Body of pancreas (tissue), 4 donors: Measurements from ENCODE around the gene DEK. TPM values are rescaled to one million over a fixed set of nuclear protein-coding genes. Genes with fewer than 3 reads are reported as not detected.
"Not testable (repeated sequence)": the region's sequence is repeated elsewhere in the genome, so short reads cannot be mapped to it uniquely, and the experiment has no call there.

ENCODE experiments used
- ATAC-seq: fragments of 150-250 bp; one replicate; pipeline ENCODE4 v1.9.1; 2016
- DNase-seq, 4 donors: peaks; one replicate each; pipeline ENCODE4 v3.0.0-alpha.2; 2019
- H3K27ac ChIP-seq, 4 donors: fragments of 200-600 bp; sonication (generic); 1 replicate in 3 of 4; 2 replicates in 1 of 4; pipeline versions ENCODE4 v1.5.1 to v1.6.1; 2016 to 2019; ENCODE audit warnings: mild to moderate bottlenecking in 1 of 4, mixed read lengths in 1 of 4, moderate library complexity in 1 of 4
- H3K27me3 ChIP-seq, 2 donors: fragments of 200-600 bp; sonication (generic); one replicate each; pipeline ENCODE4 v1.6.0; 2016; ENCODE audit warnings: mild to moderate bottlenecking in 1 of 2
- H3K36me3 ChIP-seq, 2 donors: fragments of 200-600 bp; sonication (generic); replicated peaks in 1 of 2; 2 replicates each; pipeline ENCODE4 v1.5.1; 2016; ENCODE audit warnings: low read depth in 2 of 2; ENCODE audit not compliant: insufficient read depth in 1 of 2
- H3K4me1 ChIP-seq: fragments of 200-600 bp; sonication (generic); one replicate; pipeline ENCODE4 v1.6.0; 2016
- H3K4me3 ChIP-seq, 2 donors: fragments of 200-600 bp; sonication (generic); 1 replicate in 1 of 2; 2 replicates in 1 of 2; pipeline ENCODE4 v1.5.1; 2016 to 2019
- H3K9me3 ChIP-seq, 3 donors: fragments of 200-600 bp; sonication (generic); 1 replicate in 2 of 3; 2 replicates in 1 of 3; pipeline ENCODE4 v1.5.1; 2016
- CTCF ChIP-seq, 7 experiments: fragments of 450-650 bp in 4 of 7; fragments of 200-600 bp in 3 of 7; sonication (generic) in 3 of 7; IDR thresholded peaks; one replicate each; pipeline ENCODE4 v1.5.1; 2016 to 2019; ENCODE audit warnings: antibody characterized with exemption in 7 of 7
- POLR2A ChIP-seq, 3 donors: fragments of 450-650 bp; IDR thresholded peaks; one replicate each; pipeline ENCODE4 v1.6.1; 2016; ENCODE audit warnings: antibody characterized with exemption in 3 of 3, mild to moderate bottlenecking in 2 of 3
- WGBS, 2 donors: methylation state at CpG; one replicate each; pipeline ENCODE4 v1.1.5; 2017; 5-methylcytosine and 5-hydroxymethylcytosine counted together
- intact Hi-C: fragments of 100-400 bp; cut with DNase I; formaldehyde crosslinking; loops from one replicate; pipeline ENCODE4 v1.15.1; 2023
- total RNA-seq, 2 donors: library from RNA; depleted of rRNA; stranded (reverse); fragments of >200 nt; gene quantifications; one replicate each; pipeline ENCODE4 v1.1.0, GENCODE V29; 2016

Gene DEK
- total RNA-seq, 2 donors from 2014 or later = 67.2 to 72.9 TPM

- intact Hi-C loops = no loop called here
- Histone ChIP-seq H3K27me3 (no peaks in the 10 kb centered on the region), H3K9me3 (peaks cover 0 to 12% (median 0%) of the 10 kb centered on the region in 3 donors), H3K36me3 (peaks cover 0 to 13% of the 10 kb centered on the region in 2 donors), H3K4me1 (no peaks in the 10 kb centered on the region), H3K4me3 (no peak overlapping the region), H3K27ac (no peak overlapping the region)
- WGBS, 2 donors = 79 to 97% methylated on average over 3 of the region's 3 CpGs
- DNase-seq = no peak
- no peak for ATAC-seq
- TF ChIP-seq CTCF (IDR thresholded peaks at IDR 0.05) = no peak
- TF ChIP-seq POLR2A (IDR thresholded peaks at IDR 0.05) = no peak
Observed at GRCh38 chr6:18235524-18235923, 28.8 kb downstream of the DEK start.

- DNase-seq (no peak), ATAC-seq (no peak)
- WGBS, 2 donors = 65 to 71% methylated on average over 1 of the region's 1 CpG
- TF ChIP-seq POLR2A (IDR thresholded peaks at IDR 0.05) (no peak), CTCF (IDR thresholded peaks at IDR 0.05) (no peak)
- intact Hi-C loops = no loop called here
- H3K4me1 ChIP-seq = no peaks in the 10 kb centered on the region
- no peak overlapping the region for H3K4me3 ChIP-seq
- H3K27me3 ChIP-seq = no peaks in the 10 kb centered on the region
- peaks cover 0 to 13% of the 10 kb centered on the region in 2 donors for H3K36me3 ChIP-seq
- no peak overlapping the region for H3K27ac ChIP-seq
- H3K9me3 ChIP-seq = peaks cover 0 to 12% (median 0%) of the 10 kb centered on the region in 3 donors
Observed at GRCh38 chr6:18234564-18234963, 29.8 kb downstream of the DEK start.

GRCh38 chr6:18233770-18234169 lies 30.6 kb downstream of the DEK start:
- DNase-seq, ATAC-seq, H3K4me3 ChIP-seq, intact Hi-C loops, H3K4me1 ChIP-seq, H3K27me3 ChIP-seq, H3K27ac ChIP-seq: not testable (repeated sequence)
- peaks cover 0 to 13% of the 10 kb centered on the region in 2 donors for H3K36me3 ChIP-seq
- H3K9me3 ChIP-seq = peaks cover 0 to 14% (median 0%) of the 10 kb centered on the region in 3 donors
- WGBS, 2 donors = 91 to 98% methylated on average over 4 of the region's 4 CpGs

- WGBS, 2 donors = 93 to 98% methylated on average over 7 of the region's 7 CpGs
- H3K27me3 ChIP-seq, ATAC-seq, intact Hi-C loops, DNase-seq, H3K4me3 ChIP-seq, H3K27ac ChIP-seq, H3K4me1 ChIP-seq: not testable (repeated sequence)
- H3K36me3 ChIP-seq = peaks cover 0 to 13% of the 10 kb centered on the region in 2 donors
- H3K9me3 ChIP-seq = peaks cover 0 to 17% (median 0%) of the 10 kb centered on the region in 3 donors
Observed at GRCh38 chr6:18231856-18232255, 32.5 kb downstream of the DEK start.

- intact Hi-C loops, DNase-seq, H3K27ac ChIP-seq, H3K4me1 ChIP-seq, H3K36me3 ChIP-seq, H3K4me3 ChIP-seq, H3K27me3 ChIP-seq, ATAC-seq: not testable (repeated sequence)
- 91 to 99% methylated on average over 12 to 13 of the region's 14 CpGs for WGBS, 2 donors
- H3K9me3 ChIP-seq = peaks cover 0 to 17% (median 0%) of the 10 kb centered on the region in 3 donors
Observed at GRCh38 chr6:18228590-18228989, 35.7 kb downstream of the DEK start.

- intact Hi-C loops, H3K27ac ChIP-seq: not testable (repeated sequence)
Observed at GRCh38 chr6:18227166-18227565, 37.2 kb downstream of the DEK start.

GRCh38 chr6:18226451-18227105 lies 37.8 kb downstream of the DEK start:
- H3K4me3 ChIP-seq, H3K9me3 ChIP-seq, H3K36me3 ChIP-seq, DNase-seq, ATAC-seq, H3K4me1 ChIP-seq, intact Hi-C loops, H3K27me3 ChIP-seq, H3K27ac ChIP-seq: not testable (repeated sequence)
- WGBS, 2 donors = 88 to 97% methylated on average over 5 of the region's 5 CpGs

More at GRCh38 chr6:18227166-18227565, 37.2 kb downstream of the DEK start:
- H3K27me3 ChIP-seq, ATAC-seq, H3K4me3 ChIP-seq, DNase-seq, H3K9me3 ChIP-seq, H3K4me1 ChIP-seq, H3K36me3 ChIP-seq: not testable (repeated sequence)
- WGBS, 2 donors = 90 to 97% methylated on average over 9 of the region's 9 CpGs
